A673 (cell line): Measurements from ENCODE around the gene DSTN. TPM values are rescaled to one million over a fixed set of nuclear protein-coding genes. Genes with fewer than 3 reads are reported as not detected.

Experiments used
- BruUV-seq: library from RNA; stranded (reverse); fragments of 400-500 nt; replicated peaks from 2 replicates; lab custom pipeline; 2021; lab: Mats Ljungman, UMichigan
- CTCF ChIA-PET: fragments of 300-600 bp; sonication (Branson Sonifier 250); formaldehyde crosslinking; loops from one replicate; lab custom pipeline; 2022; ENCODE audit warnings: antibody characterized with exemption; lab: Charles Lee
- POLR2A ChIA-PET: fragments of 300-600 bp; sonication (Branson Sonifier 250); formaldehyde crosslinking; loops from one replicate; lab custom pipeline; 2022; ENCODE audit warnings: antibody characterized with exemption; ENCODE audit not compliant: low non-redundant PET; lab: Charles Lee
- DNase-seq: peaks from one replicate; pipeline ENCODE4 v3.0.0-alpha.2; 2015; ENCODE audit warnings: low spot score
- H3K27ac ChIP-seq: fragments of 200-600 bp; sonication (generic); 2 replicates; pipeline ENCODE4 v1.5.1; 2016; ENCODE audit warnings: mixed run types, low read depth, mild to moderate bottlenecking, mixed read lengths, antibody characterized with exemption, low read length; ENCODE audit not compliant: poor library complexity, severe bottlenecking
- H3K27me3 ChIP-seq: fragments of 200-600 bp; sonication (generic); replicated peaks from 2 replicates; pipeline ENCODE4 v1.6.1; 2017; ENCODE audit warnings: mixed run types, low read depth, mild to moderate bottlenecking, mixed read lengths, antibody characterized with exemption, low read length; ENCODE audit not compliant: insufficient read depth, poor library complexity
- H3K36me3 ChIP-seq: fragments of 200-600 bp; sonication (generic); 2 replicates; pipeline ENCODE4 v1.6.1; 2016; ENCODE audit warnings: mixed run types, mild to moderate bottlenecking, mixed read lengths, antibody characterized with exemption, low read length; ENCODE audit not compliant: insufficient read depth, poor library complexity, severe bottlenecking
- H3K4me1 ChIP-seq: fragments of 200-600 bp; sonication (generic); 2 replicates; pipeline ENCODE4 v1.6.1; 2017; ENCODE audit warnings: mixed run types, mild to moderate bottlenecking, mixed read lengths, antibody characterized with exemption, low read length; ENCODE audit not compliant: insufficient read depth, poor library complexity, severe bottlenecking
- H3K4me3 ChIP-seq: fragments of 200-600 bp; sonication (generic); 2 replicates; pipeline ENCODE4 v1.5.1; 2016; ENCODE audit warnings: low read depth, mixed run types, mild to moderate bottlenecking, mixed read lengths, low read length; ENCODE audit not compliant: poor library complexity, severe bottlenecking
- H3K9me3 ChIP-seq: fragments of 200-600 bp; sonication (generic); 2 replicates; pipeline ENCODE4 v1.6.1; 2016; ENCODE audit warnings: mixed run types, low read depth, mild to moderate bottlenecking, mixed read lengths, antibody characterized with exemption, low read length; ENCODE audit not compliant: poor library complexity, severe bottlenecking
- EZH2 ChIP-seq: fragments of 200-600 bp; sonication (generic); IDR thresholded peaks from 2 replicates; pipeline ENCODE4 v1.6.1; 2017; ENCODE audit warnings: borderline replicate concordance, low read depth, mild to moderate bottlenecking, mixed read lengths, antibody characterized with exemption, low read length; ENCODE audit not compliant: poor library complexity, severe bottlenecking
- intact Hi-C: fragments of 100-400 bp; cut with micrococcal nuclease; formaldehyde crosslinking; loops from one replicate; pipeline ENCODE4 v1.10.0; 2022; ENCODE audit not compliant: unreplicated experiment
- total RNA-seq: library from RNA; stranded (reverse); gene quantifications from 2 replicates; pipeline ENCODE4 v1.2.3, GENCODE V29; 2021
- TF ChIP-seq, protein P1 (sequence below): fragments of 300-800, 200-600 bp; sonication (generic); conservative IDR thresholded peaks from 2 replicates; pipeline ENCODE4 v1.5.1; 2017; ENCODE audit warnings: low read depth, mild to moderate bottlenecking, antibody characterized with exemption, low read length, moderate library complexity, mixed read lengths

The DSTN gene
- total RNA-seq, 1 experiment from 2014 or later, result 159 TPM

DNA sequence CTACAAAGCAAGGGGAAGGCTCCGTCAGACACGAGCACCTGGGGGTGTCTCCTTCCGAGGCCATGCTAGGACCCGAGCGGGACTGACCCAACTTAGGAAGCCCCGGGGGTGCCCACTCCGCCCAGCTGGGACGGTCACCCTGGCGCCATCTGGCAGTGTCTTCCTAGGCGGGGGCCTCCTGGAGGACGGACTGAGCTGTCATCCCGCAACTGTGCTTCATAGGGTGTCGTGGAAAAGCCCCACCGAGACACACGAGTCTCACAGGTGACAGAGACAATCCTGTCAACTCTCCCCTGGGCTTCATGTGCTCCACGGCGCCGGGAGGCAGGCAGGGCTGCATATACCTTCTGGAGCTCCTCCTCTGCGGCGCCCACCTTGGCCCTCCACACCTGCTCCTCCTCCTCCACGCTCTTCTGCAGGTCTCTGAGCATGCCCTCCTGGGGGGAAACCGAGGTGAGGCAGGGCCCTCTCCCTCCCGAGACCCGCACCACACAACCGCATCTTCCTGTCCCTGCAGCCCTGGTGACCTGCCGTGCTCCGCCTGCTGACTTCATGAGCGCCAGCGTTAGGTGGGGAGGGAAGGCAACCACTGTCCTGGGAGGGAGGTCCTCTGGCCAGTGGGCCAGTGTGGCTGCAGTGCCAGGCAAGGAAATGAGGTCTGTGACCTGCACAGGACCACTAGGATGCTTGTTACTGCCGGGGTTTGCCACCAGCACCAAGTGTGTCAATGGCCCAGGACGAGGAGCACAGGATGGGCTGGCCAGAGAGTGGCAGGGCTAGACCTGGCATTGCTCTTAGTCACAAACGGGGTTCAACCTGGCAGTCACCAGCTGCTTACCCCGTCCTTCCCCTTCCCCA is 50.7 kb downstream of the DSTN start:
- intact Hi-C loops, result no loop called here
- H3K27me3 ChIP-seq, result no peaks in the 10 kb centered on the region
- TF ChIP-seq, protein P1, sequence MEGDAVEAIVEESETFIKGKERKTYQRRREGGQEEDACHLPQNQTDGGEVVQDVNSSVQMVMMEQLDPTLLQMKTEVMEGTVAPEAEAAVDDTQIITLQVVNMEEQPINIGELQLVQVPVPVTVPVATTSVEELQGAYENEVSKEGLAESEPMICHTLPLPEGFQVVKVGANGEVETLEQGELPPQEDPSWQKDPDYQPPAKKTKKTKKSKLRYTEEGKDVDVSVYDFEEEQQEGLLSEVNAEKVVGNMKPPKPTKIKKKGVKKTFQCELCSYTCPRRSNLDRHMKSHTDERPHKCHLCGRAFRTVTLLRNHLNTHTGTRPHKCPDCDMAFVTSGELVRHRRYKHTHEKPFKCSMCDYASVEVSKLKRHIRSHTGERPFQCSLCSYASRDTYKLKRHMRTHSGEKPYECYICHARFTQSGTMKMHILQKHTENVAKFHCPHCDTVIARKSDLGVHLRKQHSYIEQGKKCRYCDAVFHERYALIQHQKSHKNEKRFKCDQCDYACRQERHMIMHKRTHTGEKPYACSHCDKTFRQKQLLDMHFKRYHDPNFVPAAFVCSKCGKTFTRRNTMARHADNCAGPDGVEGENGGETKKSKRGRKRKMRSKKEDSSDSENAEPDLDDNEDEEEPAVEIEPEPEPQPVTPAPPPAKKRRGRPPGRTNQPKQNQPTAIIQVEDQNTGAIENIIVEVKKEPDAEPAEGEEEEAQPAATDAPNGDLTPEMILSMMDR, result no peak
- no peak for TF ChIP-seq EZH2
- peaks cover 30% of the 10 kb centered on the region for H3K36me3 ChIP-seq
- BruUV-seq, result no TSS peak
- DNase-seq, result no peak
- H3K4me3 ChIP-seq, result no peak overlapping the region
- ChIA-PET POLR2A (no interaction called here), CTCF (no interaction called here)
- no peak overlapping the region for H3K27ac ChIP-seq
- no peaks in the 10 kb centered on the region for H3K9me3 ChIP-seq
- H3K4me1 ChIP-seq, result no peaks in the 10 kb centered on the region

- Histone ChIP-seq H3K27ac (no peak overlapping the region), H3K9me3 (no peaks in the 10 kb centered on the region), H3K36me3 (peaks cover 27% of the 10 kb centered on the region), H3K4me3 (no peak overlapping the region), H3K4me1 (no peaks in the 10 kb centered on the region), H3K27me3 (no peaks in the 10 kb centered on the region)
- no peak for DNase-seq
- intact Hi-C loops, result no loop called here
- POLR2A ChIA-PET, result no interaction called here
- TF ChIP-seq, protein P1, result no peak
- TF ChIP-seq EZH2, result no peak
- CTCF ChIA-PET, result no interaction called here
- no TSS peak for BruUV-seq
Observed at GRCh38 chr20:17621229-17621968, 51.5 kb downstream of the DSTN start.

DNA sequence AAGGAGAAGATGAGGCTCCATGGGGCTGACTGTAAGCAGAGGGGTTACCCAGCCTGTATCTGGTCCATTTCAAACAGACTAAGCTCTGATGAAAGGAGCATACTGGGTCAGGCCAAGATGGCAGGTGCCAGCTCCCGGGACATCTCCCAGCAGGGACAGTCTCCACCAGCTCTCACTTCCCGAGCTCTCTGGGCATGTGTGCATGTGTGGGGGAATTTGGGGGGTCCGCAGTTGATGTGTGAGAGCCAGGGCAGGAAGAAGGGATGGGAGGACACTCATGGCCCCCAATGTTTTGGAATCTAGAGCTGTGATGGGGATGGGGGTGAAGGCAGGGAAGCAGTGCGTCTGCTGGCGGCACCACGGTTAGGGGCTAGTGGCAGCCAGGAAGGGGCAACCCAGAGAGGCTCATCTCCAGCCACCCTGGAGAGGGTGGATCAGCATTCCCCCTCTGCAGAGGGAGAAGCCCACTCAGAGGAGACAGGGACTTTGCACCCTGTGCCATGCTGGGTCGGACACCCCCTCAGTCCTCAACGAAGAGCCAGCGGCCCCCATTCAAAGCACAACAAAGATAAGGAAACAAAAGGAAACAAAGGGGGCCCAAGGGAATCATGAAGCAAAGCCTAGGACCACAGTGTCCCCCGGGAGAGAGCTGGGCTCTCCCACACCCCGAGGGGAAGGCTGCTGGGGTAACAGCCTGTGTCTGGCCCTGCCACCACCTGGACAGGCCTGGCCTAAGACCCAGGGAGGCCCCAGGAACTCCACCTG is 52.4 kb downstream of the DSTN start:
- BruUV-seq, result no TSS peak
- Histone ChIP-seq H3K27me3 (no peaks in the 10 kb centered on the region), H3K9me3 (no peaks in the 10 kb centered on the region), H3K36me3 (peaks cover 22% of the 10 kb centered on the region), H3K4me1 (no peaks in the 10 kb centered on the region), H3K4me3 (no peak overlapping the region), H3K27ac (no peak overlapping the region)
- intact Hi-C loops, result no loop called here
- CTCF ChIA-PET, result no interaction called here
- TF ChIP-seq, protein P1, result no peak
- no peak for TF ChIP-seq EZH2
- POLR2A ChIA-PET, result no interaction called here
- no peak for DNase-seq
